ENCODE data around the gene AP3B1. TPM values are rescaled to one million over a fixed set of nuclear protein-coding genes. Genes with fewer than 3 reads are reported as not detected.

The AP3B1 gene
- total RNA-seq, 1 experiment from 2014 or later = 41.8 TPM

DNA sequence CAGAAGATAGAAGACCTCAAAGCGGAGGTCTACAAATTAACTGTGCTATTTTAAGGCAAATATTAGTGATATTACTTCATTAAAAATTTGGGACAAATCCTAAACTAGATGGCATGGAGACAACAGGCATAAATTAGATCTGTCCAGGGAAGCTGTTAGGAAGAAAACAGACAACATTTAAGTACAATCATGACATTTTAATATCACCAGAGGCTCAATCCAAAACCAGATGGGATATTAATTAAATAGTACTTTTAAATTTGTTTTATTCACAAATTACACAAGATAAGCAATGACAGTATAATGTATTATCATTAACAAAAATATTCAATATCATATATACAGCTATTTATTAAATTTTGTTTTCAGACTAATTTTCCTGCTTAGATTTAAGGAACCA, 161.1 kb downstream of the AP3B1 start:
- H2BK120ac ChIP-seq (ENCODE audit: low read depth, low read length, poor library complexity, severe bottlenecking) = no peak overlapping the region
- H4K91ac ChIP-seq (ENCODE audit: insufficient read length, low read depth, low read length) = no peak overlapping the region
- H3K27ac Mint-ChIP-seq = no peak overlapping the region
- H2BK12ac ChIP-seq (ENCODE audit: insufficient read length, low read depth, low read length) = no peak overlapping the region
- no peak overlapping the region for H2AK5ac ChIP-seq (ENCODE audit: insufficient read length, low read length)
- H3K56ac ChIP-seq (ENCODE audit: insufficient read length, low read depth, low read length) = no peak overlapping the region
- no peak overlapping the region for H4K5ac ChIP-seq (ENCODE audit: insufficient read length, low read depth, low read length)
- H3K23ac ChIP-seq (ENCODE audit: insufficient read length, low read depth, low read length) = no peak overlapping the region
- no peak overlapping the region for H3K4ac ChIP-seq (ENCODE audit: low read depth, low read length)
- H3K27me3 ChIP-seq (ENCODE audit: insufficient read depth, low read length) = no peaks in the 10 kb centered on the region
- no peak overlapping the region for H3K4me2 ChIP-seq (ENCODE audit: insufficient read depth, insufficient read length, low read length)
- no peaks in the 10 kb centered on the region; a peak in 1 of 7 replicates for H3K36me3 Mint-ChIP-seq (ENCODE audit: insufficient read depth in 1 of 3, low read depth in 3 of 3)
- no peak overlapping the region for H3K27ac ChIP-seq (ENCODE audit: insufficient read length, low read depth, low read length)
- H3T11ph ChIP-seq (ENCODE audit: low read length) = no peak overlapping the region
- H2AFZ ChIP-seq (ENCODE audit: low read length) = no peak overlapping the region
- H3K4me1 ChIP-seq (ENCODE audit: insufficient read depth, low read length) = no peaks in the 10 kb centered on the region
- no peaks in the 10 kb centered on the region for H3K23me2 ChIP-seq (ENCODE audit: insufficient read length, low read depth, low read length, poor library complexity, severe bottlenecking)
- no peak overlapping the region for H4K8ac ChIP-seq (replicated peaks; ENCODE audit: insufficient read length, low read depth, low read length)
- no peak overlapping the region for H3K4me3 Mint-ChIP-seq
- H4K20me1 ChIP-seq (ENCODE audit: control insufficient read depth, insufficient read depth, insufficient read length) = no peaks in the 10 kb centered on the region
- no CpG with 5 or more reads among the region's 1 CpG for WGBS (ENCODE audit: extremely low coverage, insufficient read length, low lambda C conversion rate)
- no peak overlapping the region for H2BK20ac ChIP-seq (ENCODE audit: low read depth, low read length, poor library complexity, severe bottlenecking)
- H3K9ac ChIP-seq (ENCODE audit: extremely low read depth, insufficient read length, low read length) = no peak overlapping the region
- H3K27me3 Mint-ChIP-seq (ENCODE audit: low read depth) = no peaks in the 10 kb centered on the region
- H3K18ac ChIP-seq (ENCODE audit: insufficient read length, low read depth, low read length) = no peak overlapping the region
- H2BK5ac ChIP-seq (ENCODE audit: insufficient read length, low read length) = no peak overlapping the region
- H3K9me3 ChIP-seq (ENCODE audit: control insufficient read depth, low read depth, low read length) = no peaks in the 10 kb centered on the region
- no peak overlapping the region for H3K14ac ChIP-seq (ENCODE audit: insufficient read depth, low read length)
- TF ChIP-seq, protein P1, sequence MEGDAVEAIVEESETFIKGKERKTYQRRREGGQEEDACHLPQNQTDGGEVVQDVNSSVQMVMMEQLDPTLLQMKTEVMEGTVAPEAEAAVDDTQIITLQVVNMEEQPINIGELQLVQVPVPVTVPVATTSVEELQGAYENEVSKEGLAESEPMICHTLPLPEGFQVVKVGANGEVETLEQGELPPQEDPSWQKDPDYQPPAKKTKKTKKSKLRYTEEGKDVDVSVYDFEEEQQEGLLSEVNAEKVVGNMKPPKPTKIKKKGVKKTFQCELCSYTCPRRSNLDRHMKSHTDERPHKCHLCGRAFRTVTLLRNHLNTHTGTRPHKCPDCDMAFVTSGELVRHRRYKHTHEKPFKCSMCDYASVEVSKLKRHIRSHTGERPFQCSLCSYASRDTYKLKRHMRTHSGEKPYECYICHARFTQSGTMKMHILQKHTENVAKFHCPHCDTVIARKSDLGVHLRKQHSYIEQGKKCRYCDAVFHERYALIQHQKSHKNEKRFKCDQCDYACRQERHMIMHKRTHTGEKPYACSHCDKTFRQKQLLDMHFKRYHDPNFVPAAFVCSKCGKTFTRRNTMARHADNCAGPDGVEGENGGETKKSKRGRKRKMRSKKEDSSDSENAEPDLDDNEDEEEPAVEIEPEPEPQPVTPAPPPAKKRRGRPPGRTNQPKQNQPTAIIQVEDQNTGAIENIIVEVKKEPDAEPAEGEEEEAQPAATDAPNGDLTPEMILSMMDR (conservative IDR thresholded peaks at IDR 0.05) = no peak
- no peaks in the 10 kb centered on the region for H3K79me1 ChIP-seq (ENCODE audit: insufficient read depth, low read depth, low read length, poor library complexity, severe bottlenecking)
- no peaks in the 10 kb centered on the region for H3K79me2 ChIP-seq (ENCODE audit: insufficient read depth, low read length)
- no peaks in the 10 kb centered on the region for H3K4me1 Mint-ChIP-seq
- DNase-seq = no peak
- H3K9me3 Mint-ChIP-seq = no peaks in the 10 kb centered on the region
- H2BK15ac ChIP-seq (ENCODE audit: low read depth, low read length) = no peak overlapping the region

Data from H9 (cell line).